Neuronal stem cell (in vitro differentiated cells): ENCODE data around the gene TMEM139.
A peak's percentile ranks its signal among the peaks of the same experiment; 100 is the strongest.
"Not testable (repeated sequence)": the region's sequence is repeated elsewhere in the genome, so short reads cannot be mapped to it uniquely, and the experiment has no call there.

Experiments
- DNase-seq: peaks from one replicate; pipeline ENCODE4 v3.0.0-alpha.2; 2013; ENCODE audit warnings: low spot score
- H2AFZ ChIP-seq: one replicate; pipeline ENCODE4 v1.6.1; 2013; ENCODE audit warnings: mild to moderate bottlenecking, low read length, inconsistent platforms
- H2AK5ac ChIP-seq: 2 replicates; pipeline ENCODE4 v1.6.1; 2013; ENCODE audit warnings: low read depth, mild to moderate bottlenecking, inconsistent platforms, low read length, moderate library complexity, mixed read lengths
- H2BK120ac ChIP-seq: 2 replicates; pipeline ENCODE4 v1.6.1; 2013; ENCODE audit warnings: low read depth, mild to moderate bottlenecking, inconsistent platforms, low read length, moderate library complexity, mixed read lengths
- H2BK12ac ChIP-seq: one replicate; pipeline ENCODE4 v1.6.1; 2013; ENCODE audit warnings: low read length, inconsistent platforms
- H2BK15ac ChIP-seq: 2 replicates; pipeline ENCODE4 v1.6.1; 2013; ENCODE audit warnings: mild to moderate bottlenecking, low read length, inconsistent platforms, mixed read lengths
- H2BK5ac ChIP-seq: one replicate; pipeline ENCODE4 v1.6.1; 2013; ENCODE audit warnings: inconsistent platforms, mild to moderate bottlenecking, low read length, moderate library complexity
- H3K14ac ChIP-seq: one replicate; pipeline ENCODE4 v1.6.1; 2013; ENCODE audit warnings: low read length, inconsistent platforms
- H3K18ac ChIP-seq: 2 replicates; pipeline ENCODE4 v1.6.1; 2013; ENCODE audit warnings: low read length, inconsistent platforms
- H3K23ac ChIP-seq: 2 replicates; pipeline ENCODE4 v1.6.1; 2013; ENCODE audit warnings: low read depth, mild to moderate bottlenecking, mixed read lengths, low read length, inconsistent platforms; ENCODE audit not compliant: poor library complexity
- H3K27ac ChIP-seq: replicated peaks from 3 replicates; pipeline ENCODE4 v1.5.1; 2013; ENCODE audit warnings: low read length, inconsistent platforms
- H3K27me3 ChIP-seq, 3 experiments: 2 replicates each; pipeline ENCODE4 v1.6.1; 2013; ENCODE audit warnings: low read length in 3 of 3, mild to moderate bottlenecking in 2 of 3, inconsistent platforms in 1 of 3, low read depth in 1 of 3, mixed read lengths in 1 of 3, moderate library complexity in 1 of 3; ENCODE audit not compliant: control insufficient read depth in 3 of 3, insufficient read depth in 3 of 3
- H3K36me3 ChIP-seq, 2 donors: replicated peaks in 1 of 2; 2 replicates each; pipeline ENCODE4 v1.6.1; 2013; ENCODE audit warnings: low read length in 2 of 2; ENCODE audit not compliant: control insufficient read depth in 2 of 2, insufficient read depth in 2 of 2
- H3K4ac ChIP-seq: 2 replicates; pipeline ENCODE4 v1.6.1; 2013; ENCODE audit warnings: inconsistent platforms, mild to moderate bottlenecking, low read length, moderate library complexity
- H3K4me1 ChIP-seq, 2 donors: 1 replicate in 1 of 2; 2 replicates in 1 of 2; pipeline ENCODE4 v1.6.1; 2013; ENCODE audit warnings: low read length in 2 of 2, low read depth in 1 of 2; ENCODE audit not compliant: control insufficient read depth in 2 of 2, insufficient read depth in 1 of 2
- H3K4me2 ChIP-seq: one replicate; pipeline ENCODE4 v1.6.1; 2013; ENCODE audit warnings: mild to moderate bottlenecking, low read length, inconsistent platforms; ENCODE audit not compliant: insufficient read depth, poor library complexity, severe bottlenecking
- H3K4me3 ChIP-seq, 2 donors: 2 replicates each; pipeline ENCODE4 v1.5.1; 2013; ENCODE audit warnings: low read length in 2 of 2, mild to moderate bottlenecking in 2 of 2, inconsistent platforms in 1 of 2, moderate library complexity in 1 of 2
- H3K79me1 ChIP-seq: one replicate; pipeline ENCODE4 v1.6.1; 2013; ENCODE audit warnings: low read depth, mild to moderate bottlenecking, inconsistent platforms, low read length, moderate library complexity
- H3K9ac ChIP-seq: one replicate; pipeline ENCODE4 v1.6.1; 2013; ENCODE audit warnings: mild to moderate bottlenecking, low read depth, low read length, inconsistent platforms; ENCODE audit not compliant: poor library complexity
- H3K9me3 ChIP-seq, 2 donors: replicated peaks in 1 of 2; 2 replicates each; pipeline versions ENCODE3 to v1.6.1; 2013; ENCODE audit warnings: low read length in 2 of 2, mild to moderate bottlenecking in 2 of 2, inconsistent platforms in 1 of 2, low read depth in 1 of 2, mixed read lengths in 1 of 2, moderate library complexity in 1 of 2; ENCODE audit not compliant: control insufficient read depth in 2 of 2, insufficient read depth in 1 of 2
- H4K8ac ChIP-seq: one replicate; pipeline ENCODE4 v1.6.1; 2013; ENCODE audit warnings: low read depth, mild to moderate bottlenecking, inconsistent platforms, low read length, moderate library complexity
- H4K91ac ChIP-seq: one replicate; pipeline ENCODE4 v1.6.1; 2013; ENCODE audit warnings: low read length, low read depth, mild to moderate bottlenecking, inconsistent platforms; ENCODE audit not compliant: poor library complexity
- WGBS, 2 donors: extraction: QIAGEN DNeasy Blood & Tissue Kit; methylation state at CpG; one replicate each; pipeline ENCODE4 v1.1.7; 2013; ENCODE audit warnings: missing lambda C conversion rate in 2 of 2, mixed read lengths in 1 of 2; ENCODE audit not compliant: insufficient read length in 2 of 2, insufficient replicate concordance in 1 of 2; ENCODE audit errors: extremely low coverage in 2 of 2; 5-methylcytosine and 5-hydroxymethylcytosine counted together

The TMEM139 gene

GRCh38 chr7:143287935-143288826, 3.4 kb downstream of the TMEM139 start, which contains the start of gene CASP2:
Gene CASP2 (plus strand): TSS chr7:143288351. CDS start chr7:143288456, 105 bp downstream.
- Histone ChIP-seq H2AK5ac (peak within 1 kb of the TSS; percentile 98), H3K9ac (peak within 1 kb of the TSS; percentile 90), H2BK15ac (peak within 1 kb of the TSS; percentile 83), H3K4me2 (peak within 1 kb of the TSS; percentile 58), H3K79me1 (peaks cover 2% of the 10 kb centered on the region), H4K8ac (no peak within 1 kb of the TSS), H3K4ac (no peak within 1 kb of the TSS), H3K27ac (peak within 1 kb of the TSS; percentile 53), H3K9me3 (peaks cover 6 to 14% of the 10 kb centered on the region in 2 donors), H3K18ac (peak within 1 kb of the TSS; percentile 97), H4K91ac (peak within 1 kb of the TSS; percentile 5), H3K4me3 (peak within 1 kb of the TSS; percentile 60 to 96), H3K23ac (peak within 1 kb of the TSS; percentile 93), H3K36me3 (peaks cover 12 to 38% of the 10 kb centered on the region in 2 donors), H2BK120ac (no peak within 1 kb of the TSS), H2AFZ (peak within 1 kb of the TSS; percentile 97), H2BK5ac (peak within 1 kb of the TSS; percentile 95), H3K4me1 (peaks cover 12 to 15% of the 10 kb centered on the region in 2 donors), H3K14ac (peak within 1 kb of the TSS; percentile 47), H3K27me3 (peaks cover 0 to 3% (median 0%) of the 10 kb centered on the region in 3 experiments), H2BK12ac (no peak within 1 kb of the TSS)
- peak; percentile 97 for DNase-seq
- WGBS, 2 donors = no CpG with 5 or more reads among the region's 84 CpGs

- WGBS, 2 donors = no CpG with 5 or more reads among the region's 11 CpGs
- Histone ChIP-seq H3K14ac (no peak overlapping the region), H2AFZ (peak overlapping the region; percentile 97), H3K79me1 (peaks cover 2% of the 10 kb centered on the region), H2BK12ac (no peak overlapping the region), H4K8ac (no peak overlapping the region), H2BK5ac (peak overlapping the region; percentile 95), H3K9me3 (peaks cover 6 to 14% of the 10 kb centered on the region in 2 donors), H3K27me3 (peaks cover 0 to 3% (median 0%) of the 10 kb centered on the region in 3 experiments), H4K91ac (no peak overlapping the region), H2BK120ac (no peak overlapping the region), H2BK15ac (no peak overlapping the region), H3K9ac (peak overlapping the region; percentile 5), H3K4me3 (peak overlapping the region; percentile 60 to 96), H3K18ac (no peak overlapping the region), H3K36me3 (peaks cover 15 to 44% of the 10 kb centered on the region in 2 donors), H3K27ac (no peak overlapping the region), H3K4ac (no peak overlapping the region), H3K4me1 (peaks cover 12 to 15% of the 10 kb centered on the region in 2 donors), H3K23ac (no peak overlapping the region), H3K4me2 (peak overlapping the region; percentile 58), H2AK5ac (no peak overlapping the region)
- no peak for DNase-seq
Observed at GRCh38 chr7:143288836-143289235, 4.1 kb downstream of the TMEM139 start.

- Histone ChIP-seq H2AK5ac (no peak overlapping the region), H3K23ac (no peak overlapping the region), H2BK120ac (no peak overlapping the region), H3K9me3 (peaks cover 6 to 14% of the 10 kb centered on the region in 2 donors), H2BK12ac (no peak overlapping the region), H2AFZ (no peak overlapping the region), H3K18ac (no peak overlapping the region), H3K27ac (no peak overlapping the region), H3K4ac (no peak overlapping the region), H2BK5ac (no peak overlapping the region), H3K4me2 (peak overlapping the region; percentile 58), H3K79me1 (peaks cover 3% of the 10 kb centered on the region), H3K14ac (no peak overlapping the region), H3K27me3 (peaks cover 0 to 3% (median 0%) of the 10 kb centered on the region in 3 experiments), H3K36me3 (peaks cover 19 to 50% of the 10 kb centered on the region in 2 donors), H4K91ac (no peak overlapping the region), H2BK15ac (no peak overlapping the region), H3K9ac (no peak overlapping the region), H4K8ac (no peak overlapping the region), H3K4me1 (peaks cover 12 to 15% of the 10 kb centered on the region in 2 donors), H3K4me3 (peak overlapping the region; percentile 60 to 96)
- WGBS, 2 donors = no CpG with 5 or more reads among the region's 6 CpGs
- DNase-seq = no peak
Observed at GRCh38 chr7:143289421-143289820, 4.7 kb downstream of the TMEM139 start.

- Histone ChIP-seq H3K9me3 (peaks cover 6 to 14% of the 10 kb centered on the region in 2 donors), H3K4me3 (peak overlapping the region in 1 of 2 donors; percentile 60), H3K4me1 (peaks cover 12 to 15% of the 10 kb centered on the region in 2 donors), H3K36me3 (peaks cover 23 to 55% of the 10 kb centered on the region in 2 donors)
- not testable (repeated sequence) for H3K18ac ChIP-seq, H4K91ac ChIP-seq, H2AK5ac ChIP-seq, H2AFZ ChIP-seq, H3K27me3 ChIP-seq, H3K4ac ChIP-seq, H3K23ac ChIP-seq, H3K27ac ChIP-seq, H3K14ac ChIP-seq, H3K9ac ChIP-seq, H2BK12ac ChIP-seq, H2BK5ac ChIP-seq, H2BK15ac ChIP-seq, DNase-seq, H4K8ac ChIP-seq, H2BK120ac ChIP-seq, H3K79me1 ChIP-seq, H3K4me2 ChIP-seq
- no CpG with 5 or more reads among the region's 4 CpGs for whole genome bisulfite sequencing, 2 donors
Observed at GRCh38 chr7:143289888-143290287, 5.1 kb downstream of the TMEM139 start.
